Bronchial epithelial cell (primary cell): Measurements from ENCODE around the gene FLNC. TPM values are rescaled to one million over a fixed set of nuclear protein-coding genes. Genes with fewer than 3 reads are reported as not detected.
A peak's percentile ranks its signal among the peaks of the same experiment; 100 is the strongest.

Experiments
- DNase-seq: peaks from one replicate; pipeline ENCODE4 v3.0.0-alpha.2; 2010; ENCODE audit warnings: low read depth
- FAIRE-seq: peaks from 2 replicates; lab custom pipeline; 2011; peaks lifted over from hg19 to GRCh38; lab: Jason Lieb, UNC
- H3K27me3 ChIP-seq: 2 replicates; pipeline ENCODE4 v1.5.1; 2011; ENCODE audit warnings: low read length; ENCODE audit not compliant: control insufficient read depth, insufficient read depth
- H3K36me3 ChIP-seq: 2 replicates; pipeline ENCODE4 v1.5.1; 2011; ENCODE audit warnings: low read length; ENCODE audit not compliant: control insufficient read depth, insufficient read depth
- H3K4me3 ChIP-seq: 2 replicates; pipeline ENCODE4 v1.5.1; 2011; ENCODE audit warnings: mild to moderate bottlenecking, low read depth, low read length, control low read depth
- total RNA-seq: library from RNA; depleted of rRNA; stranded (reverse); fragments of >200 nt; gene quantifications from 2 replicates; pipeline ENCODE4 v1.2.1, GENCODE V29; 2014
- TF ChIP-seq, protein P1 (sequence below): IDR thresholded peaks from 2 replicates; pipeline ENCODE4 v1.5.1; 2011; ENCODE audit warnings: mild to moderate bottlenecking, moderate library complexity, low read length, control low read depth, inconsistent platforms; ENCODE audit not compliant: insufficient read depth, severe bottlenecking

Gene FLNC
- total RNA-seq: 0.64 and 1.8 TPM in 2 replicates

GRCh38 chr7:128830231-128831177, at the start of gene FLNC:
Gene FLNC (plus strand): TSS chr7:128830406. CDS start chr7:128830638, 232 bp downstream.
- Histone ChIP-seq H3K36me3 (no peaks in the 10 kb centered on the region), H3K27me3 (peaks cover 21% of the 10 kb centered on the region), H3K4me3 (peak within 1 kb of the TSS; percentile 27)
- FAIRE-seq (no peak), DNase-seq (no peak)
- TF ChIP-seq, protein P1, sequence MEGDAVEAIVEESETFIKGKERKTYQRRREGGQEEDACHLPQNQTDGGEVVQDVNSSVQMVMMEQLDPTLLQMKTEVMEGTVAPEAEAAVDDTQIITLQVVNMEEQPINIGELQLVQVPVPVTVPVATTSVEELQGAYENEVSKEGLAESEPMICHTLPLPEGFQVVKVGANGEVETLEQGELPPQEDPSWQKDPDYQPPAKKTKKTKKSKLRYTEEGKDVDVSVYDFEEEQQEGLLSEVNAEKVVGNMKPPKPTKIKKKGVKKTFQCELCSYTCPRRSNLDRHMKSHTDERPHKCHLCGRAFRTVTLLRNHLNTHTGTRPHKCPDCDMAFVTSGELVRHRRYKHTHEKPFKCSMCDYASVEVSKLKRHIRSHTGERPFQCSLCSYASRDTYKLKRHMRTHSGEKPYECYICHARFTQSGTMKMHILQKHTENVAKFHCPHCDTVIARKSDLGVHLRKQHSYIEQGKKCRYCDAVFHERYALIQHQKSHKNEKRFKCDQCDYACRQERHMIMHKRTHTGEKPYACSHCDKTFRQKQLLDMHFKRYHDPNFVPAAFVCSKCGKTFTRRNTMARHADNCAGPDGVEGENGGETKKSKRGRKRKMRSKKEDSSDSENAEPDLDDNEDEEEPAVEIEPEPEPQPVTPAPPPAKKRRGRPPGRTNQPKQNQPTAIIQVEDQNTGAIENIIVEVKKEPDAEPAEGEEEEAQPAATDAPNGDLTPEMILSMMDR: no peak

DNA sequence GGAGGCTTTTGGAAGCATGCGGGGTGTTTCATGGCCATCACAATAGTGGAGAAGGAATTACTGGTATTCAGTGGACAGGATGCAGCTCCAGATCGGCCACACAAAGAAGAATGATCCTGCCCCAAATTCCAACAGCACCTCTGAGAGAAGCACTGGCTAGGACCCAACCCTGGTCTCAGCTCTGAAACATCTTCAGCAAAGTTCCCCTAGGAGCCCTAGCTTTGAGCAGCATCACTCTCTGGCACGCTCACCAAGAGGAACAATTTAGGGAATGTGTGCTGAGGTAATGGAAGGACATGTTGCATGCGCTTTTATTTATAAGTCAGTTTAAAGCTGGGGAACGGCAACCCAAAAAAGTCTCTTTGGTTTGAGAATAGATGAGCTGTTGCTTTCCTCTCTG, 49.1 kb upstream of the FLNC start:
- TF ChIP-seq, protein P1: no peak
- FAIRE-seq: no peak
- H3K36me3 ChIP-seq: no peaks in the 10 kb centered on the region
- H3K4me3 ChIP-seq: no peak overlapping the region
- no peak for DNase-seq
- no peaks in the 10 kb centered on the region for H3K27me3 ChIP-seq

GRCh38 chr7:128781851-128782250, 48.4 kb upstream of the FLNC start:
- no peaks in the 10 kb centered on the region for H3K27me3 ChIP-seq
- no peak overlapping the region for H3K4me3 ChIP-seq
- TF ChIP-seq, protein P1: no peak
- peak; percentile 52 for FAIRE-seq
- H3K36me3 ChIP-seq: no peaks in the 10 kb centered on the region
- no peak for DNase-seq

DNA sequence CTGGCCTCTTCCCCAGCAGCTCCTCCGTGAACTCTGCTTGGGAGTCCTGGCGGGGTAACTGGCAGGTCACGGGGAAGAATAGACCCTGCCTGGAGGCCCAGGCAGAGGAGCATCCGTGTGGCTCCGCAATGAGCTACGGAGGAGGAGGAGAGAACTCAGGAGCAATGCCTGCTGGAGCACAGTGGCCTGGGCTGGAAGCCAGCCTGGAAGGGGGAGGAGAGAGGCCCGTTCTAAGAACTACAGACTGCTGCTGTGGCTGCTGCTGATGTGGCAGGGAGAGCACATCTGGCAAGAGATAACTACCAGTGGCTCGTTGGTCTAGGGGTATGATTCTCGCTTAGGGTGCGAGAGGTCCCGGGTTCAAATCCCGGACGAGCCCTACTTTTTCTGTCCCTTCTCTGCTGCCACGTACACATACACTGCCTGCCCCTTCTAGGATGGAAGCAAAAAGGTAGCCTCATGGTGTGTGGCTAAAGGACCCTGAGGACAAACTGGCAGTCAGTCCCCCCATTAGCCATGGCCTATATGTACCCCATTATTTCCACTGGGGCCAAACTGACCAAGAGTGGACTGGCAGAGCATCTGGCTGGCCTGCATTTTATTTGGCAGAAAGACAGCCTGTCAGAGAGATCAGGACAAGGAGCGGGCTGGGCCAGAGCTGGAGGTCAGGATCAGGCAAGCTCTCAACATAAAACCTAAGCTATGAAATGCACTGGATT, 46.9 kb upstream of the FLNC start:
- Histone ChIP-seq H3K36me3 (no peaks in the 10 kb centered on the region), H3K4me3 (no peak overlapping the region), H3K27me3 (no peaks in the 10 kb centered on the region)
- TF ChIP-seq, protein P1: no peak
- FAIRE-seq (no peak), DNase-seq (peak; percentile 44)

DNA sequence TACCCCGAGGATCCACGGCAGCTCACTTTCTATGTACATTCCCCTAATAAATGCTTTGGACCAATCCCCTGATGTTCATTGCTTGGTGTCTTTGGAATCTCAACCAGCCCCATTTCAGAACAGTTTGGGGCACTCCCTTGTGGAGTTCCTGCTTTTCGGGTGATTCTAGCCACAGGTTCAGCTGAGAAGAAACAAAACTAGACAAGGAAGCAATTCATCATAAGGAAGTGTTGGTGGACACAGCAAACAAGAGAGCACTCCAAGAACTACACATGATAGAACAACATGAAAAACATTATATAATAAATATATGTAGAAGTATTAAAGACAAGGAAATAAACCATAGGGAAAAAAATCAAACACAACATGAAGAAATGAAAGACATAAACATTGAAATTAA, 44.5 kb upstream of the FLNC start:
- Histone ChIP-seq H3K36me3 (no peaks in the 10 kb centered on the region), H3K27me3 (no peaks in the 10 kb centered on the region), H3K4me3 (no peak overlapping the region)
- FAIRE-seq: no peak
- TF ChIP-seq, protein P1: no peak
- no peak for DNase-seq
